ENCODE data around the gene KLF2.

The KLF2 gene

DNA sequence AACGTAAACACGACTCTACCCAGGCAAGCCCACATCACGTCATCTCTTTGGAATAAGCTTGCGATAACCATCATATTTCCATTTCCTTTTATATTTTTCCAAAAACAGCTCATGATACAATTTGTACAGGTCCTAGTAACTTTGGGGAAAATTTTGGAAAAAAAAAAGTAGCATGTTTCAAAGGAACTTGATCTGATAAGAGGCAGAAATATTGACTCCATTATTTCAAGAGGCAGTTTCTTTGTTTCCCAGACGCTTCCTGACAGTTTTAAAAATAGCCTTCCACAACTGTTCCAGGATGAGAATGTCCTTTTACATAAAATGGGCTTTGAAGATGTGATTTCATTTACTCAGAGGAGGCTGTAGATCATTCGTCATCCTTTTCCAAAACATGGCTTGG is 23.1 kb downstream of the KLF2 start:
- no peak overlapping the region for H3K4me2 ChIP-seq (ENCODE audit: low read length)
- no peaks in the 10 kb centered on the region for H3K36me3 ChIP-seq (ENCODE audit: insufficient read depth, low read length)
- H3K79me2 ChIP-seq (ENCODE audit: insufficient read depth, low read length) = no peaks in the 10 kb centered on the region
- no peak overlapping the region for H3K9ac ChIP-seq (ENCODE audit: low read length)
- H2AFZ ChIP-seq (ENCODE audit: low read length) = no peak overlapping the region
- no peak overlapping the region for H3K27ac ChIP-seq (ENCODE audit: low read depth, low read length, poor library complexity, severe bottlenecking)
- H3K4me1 ChIP-seq (ENCODE audit: insufficient read depth, low read length, severe bottlenecking) = no peaks in the 10 kb centered on the region
- H3K27me3 ChIP-seq (ENCODE audit: insufficient read depth, low read length) = no peaks in the 10 kb centered on the region
- no peak overlapping the region for H3K4me3 ChIP-seq (ENCODE audit: low read depth, low read length, poor library complexity, severe bottlenecking)
- no peaks in the 10 kb centered on the region for H3K9me2 ChIP-seq (ENCODE audit: low read depth, low read length)
- no peaks in the 10 kb centered on the region for H3F3A ChIP-seq (ENCODE audit: insufficient read depth, low read length)
- H4K20me1 ChIP-seq (ENCODE audit: insufficient read depth, low read length) = no peaks in the 10 kb centered on the region
- no peaks in the 10 kb centered on the region for H3K9me3 ChIP-seq (ENCODE audit: low read length)
- no peak for TF ChIP-seq EZH2 (IDR thresholded peaks at IDR 0.05; ENCODE audit: borderline replicate concordance, low read length)
- no peak for TF ChIP-seq CTCF (IDR thresholded peaks at IDR 0.05; ENCODE audit: low read length)

- Histone ChIP-seq H3K79me2 (ENCODE audit: insufficient read depth, low read length) (no peaks in the 10 kb centered on the region), H3K9me3 (ENCODE audit: low read length) (no peaks in the 10 kb centered on the region), H3K27ac (ENCODE audit: low read depth, low read length, poor library complexity, severe bottlenecking) (no peak overlapping the region), H3K27me3 (ENCODE audit: insufficient read depth, low read length) (no peaks in the 10 kb centered on the region), H3K4me3 (ENCODE audit: low read depth, low read length, poor library complexity, severe bottlenecking) (no peak overlapping the region), H3K4me2 (ENCODE audit: low read length) (no peak overlapping the region), H3F3A (ENCODE audit: insufficient read depth, low read length) (no peaks in the 10 kb centered on the region), H3K9me2 (ENCODE audit: low read depth, low read length) (no peaks in the 10 kb centered on the region), H3K36me3 (ENCODE audit: insufficient read depth, low read length) (no peaks in the 10 kb centered on the region; the same call in 1 of the 2 replicates), H3K4me1 (ENCODE audit: insufficient read depth, low read length, severe bottlenecking) (no peaks in the 10 kb centered on the region), H3K9ac (ENCODE audit: low read length) (no peak overlapping the region), H2AFZ (ENCODE audit: low read length) (no peak overlapping the region), H4K20me1 (ENCODE audit: insufficient read depth, low read length) (no peaks in the 10 kb centered on the region)
- no peak for TF ChIP-seq EZH2 (IDR thresholded peaks at IDR 0.05; ENCODE audit: borderline replicate concordance, low read length)
- no peak for TF ChIP-seq CTCF (IDR thresholded peaks at IDR 0.05; ENCODE audit: low read length)
Observed at GRCh38 chr19:16349551-16350152, 25.0 kb downstream of the KLF2 start.

- H3K9ac ChIP-seq (ENCODE audit: low read length) = no peak overlapping the region
- H4K20me1 ChIP-seq (ENCODE audit: insufficient read depth, low read length) = no peaks in the 10 kb centered on the region
- TF ChIP-seq CTCF (IDR thresholded peaks at IDR 0.05; ENCODE audit: low read length) (no peak), EZH2 (IDR thresholded peaks at IDR 0.05; ENCODE audit: borderline replicate concordance, low read length) (no peak)
- H2AFZ ChIP-seq (ENCODE audit: low read length) = no peak overlapping the region
- no peaks in the 10 kb centered on the region for H3K9me3 ChIP-seq (ENCODE audit: low read length)
- H3K36me3 ChIP-seq (ENCODE audit: insufficient read depth, low read length) = no peaks in the 10 kb centered on the region; the same call in 1 of the 2 replicates
- H3K9me2 ChIP-seq (ENCODE audit: low read depth, low read length) = no peaks in the 10 kb centered on the region
- H3K79me2 ChIP-seq (ENCODE audit: insufficient read depth, low read length) = no peaks in the 10 kb centered on the region
- no peaks in the 10 kb centered on the region for H3K27me3 ChIP-seq (ENCODE audit: insufficient read depth, low read length)
- H3F3A ChIP-seq (ENCODE audit: insufficient read depth, low read length) = no peaks in the 10 kb centered on the region
- no peaks in the 10 kb centered on the region for H3K4me1 ChIP-seq (ENCODE audit: insufficient read depth, low read length, severe bottlenecking)
- H3K4me3 ChIP-seq (ENCODE audit: low read depth, low read length, poor library complexity, severe bottlenecking) = no peak overlapping the region
- H3K27ac ChIP-seq (ENCODE audit: low read depth, low read length, poor library complexity, severe bottlenecking) = no peak overlapping the region
- H3K4me2 ChIP-seq (ENCODE audit: low read length) = no peak overlapping the region
Observed at GRCh38 chr19:16351133-16351809, 26.6 kb downstream of the KLF2 start.

Measured in OCI-LY1 (cell line).